BJ (cell line): Measurements from ENCODE around the gene MARCO. TPM values are rescaled to one million over a fixed set of nuclear protein-coding genes. Genes with fewer than 3 reads are reported as not detected.

ENCODE experiments used
- CTCF ChIA-PET: fragments of 350-600 bp; formaldehyde crosslinking; extraction: SDS; loops from one replicate; lab custom pipeline; 2021; ENCODE audit warnings: antibody characterized with exemption, inconsistent platforms; lab: Yijun Ruan, JAX
- POLR2A ChIA-PET: fragments of 300-600 bp; sonication (Branson Sonifier 250); formaldehyde crosslinking; extraction: SDS; loops from one replicate; lab custom pipeline; 2021; ENCODE audit warnings: antibody characterized with exemption; lab: Charles Lee
- DNase-seq: peaks from one replicate; pipeline ENCODE4 v3.0.0-alpha.2; 2011; ENCODE audit warnings: low read depth
- H3K27me3 ChIP-seq: 2 replicates; pipeline ENCODE4 v1.6.0; 2011; ENCODE audit warnings: low read length; ENCODE audit not compliant: control insufficient read depth, insufficient read depth
- H3K36me3 ChIP-seq: 2 replicates; pipeline ENCODE4 v1.5.1; 2011; ENCODE audit warnings: low read length; ENCODE audit not compliant: control insufficient read depth, insufficient read depth
- H3K4me3 ChIP-seq: 2 replicates; pipeline ENCODE4 v1.5.1; 2011; ENCODE audit warnings: low read depth, mild to moderate bottlenecking, control low read depth, low read length
- CTCF ChIP-seq: IDR thresholded peaks from 2 replicates; pipeline ENCODE4 v1.5.1; 2011; ENCODE audit warnings: low read depth, mild to moderate bottlenecking, control low read depth, inconsistent platforms, low read length, moderate library complexity; ENCODE audit not compliant: insufficient read depth
- polyA plus RNA-seq: library from polyadenylated mRNA; depleted of rRNA; stranded (reverse); fragments of >200 nt; gene quantifications from 2 replicates; pipeline ENCODE4 v1.2.3, GENCODE V29; 2011

MARCO gene
- polyA plus RNA-seq, 1 experiment = not detected

- ChIA-PET CTCF (no interaction called here), POLR2A (no interaction called here)
- Histone ChIP-seq H3K27me3 (no peaks in the 10 kb centered on the region), H3K4me3 (no peak overlapping the region), H3K36me3 (no peaks in the 10 kb centered on the region)
- DNase-seq = no peak
- no peak for TF ChIP-seq CTCF
Measured at GRCh38 chr2:118914721-118915453, 27.1 kb upstream of the MARCO start.

- no peak for TF ChIP-seq CTCF
- no peaks in the 10 kb centered on the region for H3K36me3 ChIP-seq
- ChIA-PET CTCF (interaction anchor here (1.5 kb wide), 1 partner anchor 19 kb away, joined by 3 read pairs; no protein-coding TSS in a partner anchor), POLR2A (no interaction called here)
- no peak overlapping the region for H3K4me3 ChIP-seq
- no peaks in the 10 kb centered on the region for H3K27me3 ChIP-seq
- no peak for DNase-seq
Measured at GRCh38 chr2:118918017-118918416, 24.0 kb upstream of the MARCO start.

- Histone ChIP-seq H3K4me3 (no peak overlapping the region), H3K36me3 (no peaks in the 10 kb centered on the region), H3K27me3 (no peaks in the 10 kb centered on the region)
- ChIA-PET CTCF (interaction anchor here (0.9 kb wide), 1 partner anchor 15 kb away, joined by 3 read pairs; no protein-coding TSS in a partner anchor), POLR2A (no interaction called here)
- DNase-seq = no peak
- TF ChIP-seq CTCF = no peak
Measured at GRCh38 chr2:118921646-118922045, 20.3 kb upstream of the MARCO start.

GRCh38 chr2:118922254-118922653, 19.7 kb upstream of the MARCO start:
- CTCF ChIA-PET = interaction anchor here (0.9 kb wide), 1 partner anchor 14 kb away, joined by 3 read pairs; no protein-coding TSS in a partner anchor
- no peaks in the 10 kb centered on the region for H3K27me3 ChIP-seq
- DNase-seq = no peak

More at GRCh38 chr2:118922254-118922653, 19.7 kb upstream of the MARCO start:
- Histone ChIP-seq H3K4me3 (no peak overlapping the region), H3K36me3 (no peaks in the 10 kb centered on the region)
- POLR2A ChIA-PET = no interaction called here
- no peak for TF ChIP-seq CTCF
